KOPT-K1 (cell line): ENCODE data around the gene NDNF.

Source experiments
- H3K27ac ChIP-seq: fragments of 200-600 bp; sonication (generic); 2 replicates; pipeline ENCODE4 v1.5.1; 2016; ENCODE audit warnings: antibody characterized with exemption, mild to moderate bottlenecking, low read depth, low read length; ENCODE audit not compliant: poor library complexity, severe bottlenecking
- H3K36me3 ChIP-seq: fragments of 200-600 bp; sonication (generic); 2 replicates; pipeline ENCODE4 v1.5.1; 2017; ENCODE audit warnings: antibody characterized with exemption, mild to moderate bottlenecking, low read length, moderate library complexity; ENCODE audit not compliant: insufficient read depth
- H3K9me3 ChIP-seq: fragments of 200-600 bp; sonication (generic); 2 replicates; pipeline ENCODE4 v1.5.1; 2017; ENCODE audit warnings: antibody characterized with exemption, low read length, mild to moderate bottlenecking; ENCODE audit not compliant: insufficient read depth, poor library complexity, severe bottlenecking

Gene NDNF

DNA sequence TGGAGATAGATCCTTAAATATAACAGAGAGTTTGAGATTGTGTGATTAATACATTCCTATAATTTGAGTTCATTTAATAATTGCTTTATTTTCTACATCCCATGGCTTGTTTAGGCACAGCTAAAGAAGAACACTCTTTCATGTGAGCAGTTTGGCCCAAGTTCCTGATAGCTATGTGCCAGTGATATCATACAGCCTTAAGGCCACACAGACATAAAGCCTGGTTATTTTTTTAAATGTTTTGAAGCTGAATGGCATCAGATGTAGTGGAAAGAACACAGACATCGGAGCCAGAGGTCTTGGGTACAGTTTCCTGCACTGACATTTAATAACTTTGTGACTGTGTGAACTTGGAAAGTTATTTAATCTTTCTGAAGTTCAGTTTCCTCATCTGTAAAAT lies 7.0 kb upstream of the NDNF start:
- H3K27ac ChIP-seq = no peak overlapping the region
- H3K36me3 ChIP-seq = no peaks in the 10 kb centered on the region
- H3K9me3 ChIP-seq = no peaks in the 10 kb centered on the region

DNA sequence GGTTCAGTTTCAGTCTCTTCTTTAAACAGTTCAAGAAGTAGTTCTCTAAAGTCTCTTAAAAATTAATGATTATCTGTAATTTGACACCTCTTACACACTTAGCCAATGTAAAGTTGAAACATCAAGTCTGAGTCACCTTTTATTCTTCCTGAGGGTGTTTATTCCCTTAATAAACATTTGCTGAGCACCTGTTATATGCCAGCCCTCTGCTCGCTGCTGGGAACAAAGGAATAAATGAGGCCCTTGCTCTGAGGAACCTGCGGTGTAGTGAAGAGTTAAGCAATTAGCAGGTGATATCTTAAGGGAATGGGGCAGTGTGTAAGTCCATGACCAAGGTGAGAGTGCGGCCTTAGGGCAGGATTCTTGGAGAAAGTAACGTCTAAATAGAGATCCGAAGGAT lies 5.2 kb upstream of the NDNF start:
- Histone ChIP-seq H3K36me3 (no peaks in the 10 kb centered on the region), H3K27ac (no peak overlapping the region), H3K9me3 (no peaks in the 10 kb centered on the region)

DNA sequence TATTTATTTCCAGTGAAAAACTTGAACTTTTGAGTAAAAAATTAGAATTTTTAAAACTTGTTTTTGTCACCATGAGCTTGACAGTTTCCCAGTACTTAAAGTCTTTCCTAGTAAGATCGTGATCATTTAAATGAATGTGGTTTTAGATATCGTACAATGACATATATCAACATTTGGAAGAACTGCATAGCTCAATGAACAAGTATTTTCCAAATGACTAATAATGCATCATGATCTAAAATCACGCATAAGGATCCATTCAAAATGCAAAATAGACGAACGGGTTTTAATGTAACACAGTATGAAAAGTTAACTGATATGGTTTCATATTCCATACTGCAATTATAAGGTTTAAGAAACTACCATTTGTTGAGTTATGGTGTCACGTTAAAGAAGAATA lies 4.1 kb upstream of the NDNF start:
- H3K27ac ChIP-seq = no peak overlapping the region
- no peaks in the 10 kb centered on the region for H3K9me3 ChIP-seq
- H3K36me3 ChIP-seq = no peaks in the 10 kb centered on the region

DNA sequence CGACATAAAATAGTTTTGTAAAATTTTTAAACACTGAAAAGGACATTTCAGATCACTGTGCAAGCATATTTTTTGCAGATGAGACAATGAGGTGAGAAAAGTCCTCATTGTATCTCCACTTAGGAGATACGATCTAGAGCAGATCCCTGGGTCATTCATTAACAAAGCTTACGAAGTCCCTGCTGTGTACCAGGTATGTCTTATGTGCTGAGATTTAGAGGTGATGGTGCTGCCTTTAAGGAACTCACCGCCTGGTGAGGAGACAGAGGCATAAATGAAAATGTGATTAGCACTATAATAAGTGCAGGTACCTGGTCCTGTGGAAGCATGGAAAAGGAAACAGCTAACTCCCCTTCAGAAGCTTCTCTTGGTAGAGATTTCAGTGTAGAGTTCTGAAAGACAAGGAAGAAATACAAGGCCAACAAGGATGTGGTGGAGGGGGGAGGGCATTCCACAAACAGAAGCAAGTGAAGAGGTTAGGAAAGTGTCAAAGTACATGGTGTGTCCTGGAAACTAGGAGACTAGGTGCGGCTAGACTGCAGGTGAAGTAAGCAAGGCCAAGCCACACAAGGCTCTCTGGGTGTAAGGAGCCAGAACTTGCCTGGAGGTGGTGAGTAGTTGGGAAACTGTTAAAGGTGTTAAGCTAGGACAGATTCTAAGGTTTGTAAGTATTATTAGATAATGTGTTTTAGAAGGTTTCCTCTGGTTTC lies 1.5 kb upstream of the NDNF start:
- Histone ChIP-seq H3K27ac (no peak overlapping the region), H3K9me3 (no peaks in the 10 kb centered on the region)

DNA sequence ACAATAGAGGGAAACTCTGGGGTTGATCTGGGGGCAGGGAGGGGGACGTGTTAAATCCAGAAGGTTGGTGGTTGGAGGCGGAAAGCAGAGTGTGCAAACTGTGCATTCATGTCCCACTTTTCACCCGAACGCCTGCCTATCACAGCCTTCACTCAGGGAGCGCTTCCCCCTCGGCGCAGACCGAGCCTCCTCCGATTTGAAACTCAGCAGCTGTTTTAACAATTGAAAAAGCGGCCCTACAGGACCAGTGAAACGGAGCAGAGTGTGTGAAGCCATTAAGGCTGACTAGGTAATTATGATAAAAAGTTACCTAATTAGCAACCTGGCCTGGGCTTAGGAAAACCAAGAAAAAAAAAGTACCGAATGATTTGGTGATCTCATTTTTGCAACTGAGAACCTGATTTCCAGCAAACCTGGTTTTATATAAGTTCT lies 685 bp upstream of the NDNF start:
- Histone ChIP-seq H3K9me3 (no peaks in the 10 kb centered on the region), H3K36me3 (no peaks in the 10 kb centered on the region), H3K27ac (no peak overlapping the region)

More for the DNA sequence above, 1.5 kb upstream of the NDNF start:
- H3K36me3 ChIP-seq = no peaks in the 10 kb centered on the region

DNA sequence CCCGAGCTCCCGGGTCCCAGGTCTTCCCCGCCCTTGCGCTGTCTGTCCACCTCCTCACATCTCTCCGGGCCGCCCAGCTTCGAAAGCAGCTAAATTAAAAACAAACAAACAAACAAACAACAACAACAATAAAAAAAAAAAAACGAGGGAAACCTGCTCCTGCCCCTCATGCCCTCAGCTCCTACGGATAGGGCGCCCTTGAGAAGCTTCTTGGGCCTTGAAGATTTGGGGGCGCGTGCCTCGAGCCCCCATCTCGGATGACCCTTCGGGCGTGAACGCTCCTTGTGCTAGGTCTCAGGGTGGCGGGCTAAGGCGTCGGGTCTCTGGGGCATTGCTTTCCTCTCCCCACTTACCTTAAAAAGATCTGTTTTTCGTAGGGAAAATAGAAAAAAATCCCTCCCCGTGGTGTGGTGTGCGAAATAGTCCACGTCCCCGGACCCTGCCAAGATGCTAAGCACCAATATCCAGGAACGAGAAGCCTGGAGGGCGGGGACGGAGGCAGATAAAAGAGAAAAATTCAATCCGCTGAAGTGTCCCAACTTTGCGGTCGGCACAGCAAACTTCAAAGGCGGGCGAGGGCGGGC lies 603 bp downstream of the NDNF start:
- Histone ChIP-seq H3K27ac (no peak overlapping the region), H3K9me3 (no peaks in the 10 kb centered on the region), H3K36me3 (no peaks in the 10 kb centered on the region)

DNA sequence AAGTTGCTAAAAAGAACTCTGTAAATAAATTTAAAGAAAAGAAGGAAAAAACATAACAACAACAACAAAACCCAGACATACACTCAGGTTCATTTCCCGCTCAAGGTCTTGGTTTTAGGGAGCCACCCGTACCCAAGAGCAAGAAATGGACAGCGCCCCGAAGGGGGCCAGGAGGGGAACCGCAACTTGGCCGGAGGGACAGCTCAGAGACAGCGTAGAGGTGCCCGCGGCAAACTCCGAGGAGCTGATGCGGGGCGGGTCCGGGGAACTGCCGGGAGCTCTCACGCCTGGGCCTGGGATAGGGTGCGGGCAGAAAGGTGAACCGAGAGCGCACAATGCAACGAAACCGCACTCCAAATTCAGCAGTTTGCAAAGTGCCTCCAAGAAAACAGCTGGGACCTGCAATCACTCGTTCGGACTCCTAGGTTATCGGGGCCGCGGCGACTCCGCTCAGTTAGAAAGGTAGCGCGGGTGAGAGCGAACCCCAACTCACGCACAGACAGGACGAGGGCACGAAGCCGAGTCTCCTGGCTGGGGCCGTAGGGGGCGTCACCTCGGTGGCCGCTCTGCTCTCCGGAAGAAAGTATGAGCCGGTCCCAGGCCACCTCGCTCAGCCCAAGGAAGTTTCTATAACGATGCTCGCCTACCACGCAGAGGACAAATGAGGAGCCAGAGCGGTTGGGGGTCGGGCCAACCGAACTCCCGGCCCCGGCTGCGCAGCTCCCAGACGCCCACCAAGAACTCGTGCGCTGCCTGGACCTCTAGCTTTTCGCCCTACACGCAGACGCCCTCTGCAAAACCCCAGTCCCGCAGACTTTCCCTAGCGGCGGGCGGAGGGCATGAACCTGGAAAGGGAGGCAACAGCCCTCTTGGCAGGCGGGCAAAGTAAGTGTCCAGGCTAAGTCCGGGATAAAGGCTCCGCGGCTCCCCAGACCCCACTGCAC lies 1.4 kb downstream of the NDNF start:
- H3K27ac ChIP-seq = no peak overlapping the region
- no peaks in the 10 kb centered on the region for H3K36me3 ChIP-seq
- no peaks in the 10 kb centered on the region for H3K9me3 ChIP-seq

DNA sequence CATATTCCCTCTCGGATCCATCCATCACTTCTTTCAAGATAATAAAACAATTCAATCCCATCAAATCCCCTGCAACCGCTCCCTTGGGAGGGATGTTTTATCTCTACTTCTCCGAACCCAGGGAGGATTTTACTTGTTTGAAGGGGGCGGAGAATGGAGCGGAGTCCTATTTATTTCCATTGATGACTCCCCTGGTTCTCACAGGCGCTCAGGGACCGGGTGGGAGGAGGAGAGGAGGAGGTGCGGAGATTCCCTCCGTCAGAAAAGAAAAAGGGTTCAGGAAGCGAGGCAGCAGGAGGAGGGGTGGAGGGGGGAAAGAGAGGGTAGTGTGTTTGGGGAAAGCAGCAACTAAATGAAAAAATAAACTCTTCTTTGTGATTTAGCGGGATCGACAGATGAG lies 2.1 kb downstream of the NDNF start:
- Histone ChIP-seq H3K36me3 (no peaks in the 10 kb centered on the region), H3K9me3 (no peaks in the 10 kb centered on the region), H3K27ac (no peak overlapping the region)

DNA sequence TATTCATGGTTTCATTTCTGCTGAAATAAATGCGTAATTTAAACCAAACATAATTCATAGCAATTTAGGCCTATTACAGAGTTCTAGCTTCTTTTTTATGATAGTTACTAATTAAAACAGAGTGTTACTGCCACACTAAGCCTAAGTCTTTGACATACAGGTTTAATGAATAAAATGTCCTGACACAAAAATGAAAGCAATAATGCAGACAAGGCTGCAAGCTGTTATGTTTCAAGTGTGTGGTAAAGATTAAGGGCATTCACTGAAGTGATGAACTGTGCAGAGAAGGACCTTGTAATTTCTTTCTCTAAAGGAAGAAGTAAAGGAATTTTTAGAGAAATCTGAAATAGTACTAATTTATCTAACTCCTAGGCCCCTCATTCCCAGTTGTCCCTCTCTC lies 2.9 kb downstream of the NDNF start:
- H3K36me3 ChIP-seq = no peaks in the 10 kb centered on the region
- no peak overlapping the region for H3K27ac ChIP-seq
- H3K9me3 ChIP-seq = no peaks in the 10 kb centered on the region

DNA sequence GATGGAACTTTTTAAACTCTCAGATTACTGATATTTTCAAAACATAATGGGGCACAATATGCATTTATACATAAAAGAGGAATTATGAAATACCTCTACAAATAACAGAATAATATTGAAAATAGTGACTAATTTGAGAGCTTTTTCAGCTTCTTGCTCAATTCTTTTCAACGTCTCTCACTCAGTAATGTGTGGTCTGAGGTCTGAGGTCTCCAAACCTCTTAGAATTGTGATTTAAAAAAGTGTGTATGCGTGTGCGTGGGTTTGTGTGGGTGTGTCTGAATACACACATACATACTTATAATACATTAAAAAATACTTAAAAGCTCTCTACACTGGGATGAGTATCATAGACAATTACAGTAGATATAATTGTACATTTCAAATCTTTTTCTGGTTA lies 7.9 kb downstream of the NDNF start:
- H3K27ac ChIP-seq = no peak overlapping the region
- H3K36me3 ChIP-seq = no peaks in the 10 kb centered on the region
- no peaks in the 10 kb centered on the region for H3K9me3 ChIP-seq

DNA sequence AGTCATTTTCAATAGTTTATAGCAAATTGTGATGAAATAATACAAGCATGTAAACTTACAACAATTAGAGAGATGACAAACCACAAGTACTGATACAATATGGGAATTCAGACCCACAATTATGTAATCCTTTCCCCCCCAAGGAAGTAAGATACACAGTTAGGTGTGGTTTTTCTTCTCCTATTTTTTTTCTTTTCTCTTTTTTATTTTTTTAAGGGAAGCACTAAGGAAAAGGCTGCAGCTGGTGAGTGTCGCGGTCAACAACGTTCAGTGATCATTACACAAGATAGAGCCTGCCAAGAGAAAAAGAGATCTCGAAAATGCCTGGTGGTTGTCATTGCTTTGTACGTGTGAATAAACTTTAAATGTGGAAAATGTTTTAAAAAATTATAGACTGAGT lies 9.8 kb downstream of the NDNF start:
- H3K27ac ChIP-seq = no peak overlapping the region
- H3K9me3 ChIP-seq = no peaks in the 10 kb centered on the region
- no peaks in the 10 kb centered on the region for H3K36me3 ChIP-seq

DNA sequence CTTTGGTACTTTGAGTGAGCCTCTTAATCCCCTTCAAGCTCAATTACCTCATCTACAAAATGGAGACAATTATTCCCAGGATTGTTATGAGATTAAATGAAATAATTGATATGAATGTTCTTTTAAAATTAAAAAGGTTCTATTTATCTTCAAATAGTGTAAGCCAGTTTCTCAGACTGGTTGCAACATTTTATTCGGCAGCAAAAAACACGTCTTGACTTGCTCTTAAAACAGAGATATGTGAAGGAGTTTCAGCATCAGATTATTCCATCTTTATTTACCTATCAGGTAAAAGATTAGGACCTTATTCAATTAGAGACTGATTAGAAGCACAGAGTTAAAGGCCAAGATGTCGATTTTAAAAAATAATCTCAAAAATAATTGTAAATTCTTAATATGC lies 10.5 kb downstream of the NDNF start:
- Histone ChIP-seq H3K36me3 (no peaks in the 10 kb centered on the region), H3K27ac (no peak overlapping the region)

DNA sequence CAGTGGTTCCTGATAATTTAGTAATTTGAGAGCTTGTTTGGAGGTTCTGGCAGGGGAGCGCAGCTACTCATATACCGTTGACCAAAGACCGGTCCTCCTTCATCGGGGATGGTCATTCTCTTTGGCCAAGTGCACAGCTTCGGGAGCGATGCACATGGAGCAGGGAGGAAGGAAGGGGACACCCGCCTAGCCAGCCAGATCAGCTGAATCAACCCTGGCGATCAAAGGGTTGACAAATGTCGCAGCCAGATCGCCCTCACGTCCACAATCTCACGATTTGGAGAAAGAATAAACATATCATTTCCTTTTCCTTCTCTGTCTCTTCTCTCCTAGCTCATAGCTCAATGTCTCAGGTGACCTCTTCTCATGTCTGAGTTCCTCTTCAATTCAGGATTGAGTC lies 11.1 kb downstream of the NDNF start:
- Histone ChIP-seq H3K36me3 (no peaks in the 10 kb centered on the region), H3K9me3 (no peaks in the 10 kb centered on the region), H3K27ac (no peak overlapping the region)

More for the DNA sequence above, 10.5 kb downstream of the NDNF start:
- no peaks in the 10 kb centered on the region for H3K9me3 ChIP-seq

DNA sequence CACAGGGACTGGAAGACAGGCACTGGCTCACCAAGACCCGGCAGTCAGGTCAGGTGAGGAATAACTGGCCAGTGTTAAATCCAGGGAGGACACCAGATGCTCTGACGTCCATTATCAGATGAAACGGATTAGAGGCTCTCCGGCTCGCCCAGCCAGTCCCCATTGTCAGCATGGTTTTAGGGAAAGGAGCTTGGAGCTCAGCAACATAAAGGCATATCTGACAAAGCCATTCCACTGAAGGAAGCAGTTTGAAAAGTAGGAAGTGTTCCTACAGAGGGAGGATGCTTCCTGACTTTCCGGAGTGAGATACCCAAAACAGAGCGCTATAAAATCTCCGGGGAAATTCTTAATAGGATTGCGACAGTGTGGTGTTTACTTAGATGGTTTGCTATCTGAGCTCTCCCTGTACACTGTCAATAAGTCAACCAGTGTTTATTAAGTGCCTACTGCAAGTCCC lies 14.8 kb downstream of the NDNF start:
- Histone ChIP-seq H3K27ac (no peak overlapping the region), H3K9me3 (no peaks in the 10 kb centered on the region), H3K36me3 (no peaks in the 10 kb centered on the region)

DNA sequence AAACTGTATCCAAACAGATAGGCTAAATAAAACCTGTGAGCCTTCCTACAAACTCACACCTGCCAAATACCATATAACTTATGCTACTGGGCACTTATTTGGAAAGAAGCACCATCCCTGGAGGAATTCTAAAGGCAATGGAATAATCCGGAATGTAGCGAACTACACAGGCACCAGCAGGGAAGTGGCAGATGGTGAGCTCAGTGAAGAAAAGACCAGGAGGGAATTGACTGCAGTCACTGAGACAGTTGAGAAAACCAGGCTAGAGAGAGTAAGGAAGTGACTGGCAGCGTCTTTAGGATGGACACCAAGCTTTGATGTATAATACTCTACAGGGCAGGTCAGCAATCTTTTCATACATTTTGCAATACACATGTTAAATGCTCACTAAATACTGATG lies 16.3 kb downstream of the NDNF start:
- no peaks in the 10 kb centered on the region for H3K36me3 ChIP-seq
- H3K9me3 ChIP-seq = no peaks in the 10 kb centered on the region
- H3K27ac ChIP-seq = no peak overlapping the region
